Liver (tissue), 9 donors: ENCODE results near the gene MSH3. TPM values are rescaled to one million over a fixed set of nuclear protein-coding genes. Genes with fewer than 3 reads are reported as not detected.

Source experiments
- DNase-seq: peaks from one replicate; pipeline ENCODE4 v3.0.0-alpha.2; 2017; ENCODE audit warnings: low spot score
- H3K27ac ChIP-seq, 2 donors: one replicate each; pipeline ENCODE4 v1.7.0; 2013; ENCODE audit warnings: inconsistent platforms in 2 of 2, low read length in 2 of 2, control low read depth in 1 of 2, low read depth in 1 of 2, mild to moderate bottlenecking in 1 of 2
- H3K27me3 ChIP-seq, 4 donors: one replicate each; pipeline versions ENCODE4 v1.6.1 to v1.7.0; 2013; ENCODE audit warnings: low read length in 3 of 4, inconsistent platforms in 1 of 4, mild to moderate bottlenecking in 1 of 4, moderate library complexity in 1 of 4; ENCODE audit not compliant: control insufficient read depth in 4 of 4, insufficient read depth in 4 of 4
- H3K36me3 ChIP-seq, 4 donors: one replicate each; pipeline versions ENCODE4 v1.6.1 to v1.7.0; 2013; ENCODE audit warnings: low read length in 3 of 4, mild to moderate bottlenecking in 3 of 4, low read depth in 1 of 4, moderate library complexity in 1 of 4; ENCODE audit not compliant: control insufficient read depth in 4 of 4, insufficient read depth in 3 of 4
- H3K4me1 ChIP-seq, 4 donors: one replicate each; pipeline versions ENCODE4 v1.6.1 to v1.7.0; 2013; ENCODE audit warnings: low read length in 3 of 4, mild to moderate bottlenecking in 3 of 4, moderate library complexity in 1 of 4; ENCODE audit not compliant: control insufficient read depth in 4 of 4, insufficient read depth in 4 of 4
- H3K4me3 ChIP-seq, 3 donors: one replicate each; pipeline versions ENCODE4 v1.6.1 to v1.7.0; 2013; ENCODE audit warnings: low read length in 3 of 3, control low read depth in 1 of 3, low read depth in 1 of 3, mild to moderate bottlenecking in 1 of 3
- H3K9ac ChIP-seq, 2 donors: one replicate each; pipeline ENCODE4 v1.7.0; 2013; ENCODE audit warnings: low read length in 2 of 2, mild to moderate bottlenecking in 2 of 2, moderate library complexity in 2 of 2, control low read depth in 1 of 2, low read depth in 1 of 2
- H3K9me3 ChIP-seq, 4 donors: one replicate each; pipeline versions ENCODE4 v1.6.1 to v1.7.0; 2013; ENCODE audit warnings: low read length in 3 of 4; ENCODE audit not compliant: control insufficient read depth in 4 of 4
- ATF3 ChIP-seq: IDR thresholded peaks from 2 replicates; pipeline ENCODE4 v1.6.1; 2016; ENCODE audit warnings: antibody characterized with exemption
- CTCF ChIP-seq: fragments of 150-350 bp; IDR thresholded peaks from 2 replicates; pipeline ENCODE4 v1.5.1; 2017; ENCODE audit warnings: improper control_type of control experiment, low read depth, low read length; ENCODE audit not compliant: missing input control
- EGR1 ChIP-seq, 2 donors: IDR thresholded peaks; 2 replicates each; pipeline ENCODE4 v1.6.1; 2016 to 2018; ENCODE audit warnings: antibody characterized with exemption in 2 of 2, low read depth in 2 of 2
- FOXA1 ChIP-seq: IDR thresholded peaks from 2 replicates; pipeline ENCODE4 v1.6.1; 2016; ENCODE audit warnings: antibody characterized with exemption
- FOXA2 ChIP-seq: IDR thresholded peaks from 2 replicates; pipeline ENCODE4 v1.6.1; 2016; ENCODE audit warnings: antibody characterized with exemption
- GABPA ChIP-seq, 2 donors: IDR thresholded peaks in 1 of 2; conservative IDR thresholded peaks in 1 of 2; 2 replicates each; pipeline ENCODE4 v1.6.1; 2016; ENCODE audit warnings: antibody characterized with exemption in 2 of 2, mild to moderate bottlenecking in 1 of 2, moderate library complexity in 1 of 2
- HNF4A ChIP-seq, 2 donors: conservative IDR thresholded peaks; 2 replicates each; pipeline ENCODE4 v1.6.1; 2016; ENCODE audit warnings: antibody characterized with exemption in 2 of 2, mild to moderate bottlenecking in 2 of 2
- HNF4G ChIP-seq: IDR thresholded peaks from 2 replicates; pipeline ENCODE4 v1.6.1; 2016; ENCODE audit warnings: antibody characterized with exemption
- JUND ChIP-seq, 2 donors: IDR thresholded peaks; 2 replicates each; pipeline ENCODE4 v1.6.1; 2016; ENCODE audit warnings: antibody characterized with exemption in 2 of 2
- MAX ChIP-seq: IDR thresholded peaks from 2 replicates; pipeline ENCODE4 v1.6.1; 2016; ENCODE audit warnings: antibody characterized with exemption
- NR2F2 ChIP-seq: IDR thresholded peaks from 2 replicates; pipeline ENCODE4 v1.6.1; 2016; ENCODE audit warnings: antibody characterized with exemption
- RAD21 ChIP-seq, 2 donors: IDR thresholded peaks; 2 replicates each; pipeline ENCODE4 v1.6.1; 2016; ENCODE audit warnings: antibody characterized with exemption in 2 of 2, mild to moderate bottlenecking in 2 of 2
- RXRA ChIP-seq, 2 donors: IDR thresholded peaks; 2 replicates each; pipeline ENCODE4 v1.6.1; 2017 to 2018; ENCODE audit warnings: antibody characterized with exemption in 2 of 2, mild to moderate bottlenecking in 1 of 2
- SP1 ChIP-seq: IDR thresholded peaks from 2 replicates; pipeline ENCODE4 v1.6.1; 2018; ENCODE audit warnings: antibody characterized with exemption, mild to moderate bottlenecking
- TAF1 ChIP-seq: conservative IDR thresholded peaks from 2 replicates; pipeline ENCODE4 v1.6.1; 2016; ENCODE audit warnings: antibody characterized with exemption, mild to moderate bottlenecking
- YY1 ChIP-seq: IDR thresholded peaks from 2 replicates; pipeline ENCODE4 v1.6.1; 2016; ENCODE audit warnings: antibody characterized with exemption, mild to moderate bottlenecking
- ZBTB33 ChIP-seq: IDR thresholded peaks from 2 replicates; pipeline ENCODE4 v1.6.1; 2016; ENCODE audit warnings: antibody characterized with exemption
- WGBS: extraction: QIAGEN DNeasy Blood & Tissue Kit; methylation state at CpG from one replicate; pipeline ENCODE4 v1.1.7; 2013; 5-methylcytosine and 5-hydroxymethylcytosine counted together
- polyA plus RNA-seq, 2 donors: library from polyadenylated mRNA; stranded (reverse) in 1 of 2; unstranded in 1 of 2; fragments of 200-250 nt in 1 of 2; fragments of >200 nt in 1 of 2; fragmentation: Nextera tagmentation in 1 of 2; extraction: Ambion mirVana in 1 of 2; gene quantifications; one replicate each; pipeline versions ENCODE4 v1.2.1 to v1.2.3, GENCODE V29; 2013 to 2015
- total RNA-seq, 2 donors: library from RNA; depleted of rRNA; stranded (reverse); fragments of >200 nt; gene quantifications; one replicate each; pipeline ENCODE4 v1.2.3, GENCODE V29; 2014
- donor health status: healthy.
- donor health status: healthy.
- donor health status: healthy.
- donor health status: healthy.
- donor health status: healthy.

Gene MSH3
- total and polyA plus RNA-seq, 4 donors: 3.0 to 19.1 (median 7.9) TPM

GRCh38 chr5:80676706-80677105 lies 22.3 kb downstream of the MSH3 start:
- Histone ChIP-seq H3K9me3 (no peaks in the 10 kb centered on the region), H3K27me3 (no peaks in the 10 kb centered on the region), H3K36me3 (peaks cover 3 to 28% (median 19%) of the 10 kb centered on the region in 4 donors), H3K9ac (no peak overlapping the region), H3K4me3 (no peak overlapping the region), H3K4me1 (no peaks in the 10 kb centered on the region), H3K27ac (no peak overlapping the region)
- WGBS: 84% methylated on average over 6 of the region's 6 CpGs
- no peak for TF ChIP-seq CTCF
- no peak for TF ChIP-seq HNF4A (conservative IDR thresholded peaks at IDR 0.05)
- TF ChIP-seq ATF3: no peak
- no peak for TF ChIP-seq MAX
- no peak for TF ChIP-seq RXRA (IDR thresholded peaks at IDR 0.05)
- DNase-seq: no peak

GRCh38 chr5:80686757-80687156 lies 32.3 kb downstream of the MSH3 start:
- DNase-seq: no peak
- H3K27me3 ChIP-seq: no peaks in the 10 kb centered on the region
- H3K9me3 ChIP-seq: no peaks in the 10 kb centered on the region
- H3K4me1 ChIP-seq: no peaks in the 10 kb centered on the region
- peaks cover 0 to 3% (median 1%) of the 10 kb centered on the region in 4 donors for H3K36me3 ChIP-seq
- H3K9ac ChIP-seq: no peak overlapping the region
- H3K4me3 ChIP-seq: no peak overlapping the region
- no peak overlapping the region for H3K27ac ChIP-seq
- TF ChIP-seq HNF4G (no peak), CTCF (peak; percentile 39), SP1 (no peak), HNF4A (conservative IDR thresholded peaks at IDR 0.05) (no peak), RXRA (IDR thresholded peaks at IDR 0.05) (no peak), EGR1 (IDR thresholded peaks at IDR 0.05; ENCODE audit: low read depth in 2 of 2) (no peak), TAF1 (no peak), ATF3 (no peak), NR2F2 (no peak), FOXA2 (no peak), RAD21 (IDR thresholded peaks at IDR 0.05) (peak; percentile 72 to 73)

- no peak overlapping the region for H3K4me3 ChIP-seq
- no peak overlapping the region for H3K27ac ChIP-seq
- H3K27me3 ChIP-seq: no peaks in the 10 kb centered on the region
- H3K4me1 ChIP-seq: no peaks in the 10 kb centered on the region
- 88% methylated on average over 4 of the region's 4 CpGs for WGBS
- H3K9ac ChIP-seq: no peak overlapping the region
- no peak for DNase-seq
- no peaks in the 10 kb centered on the region for H3K9me3 ChIP-seq
- peaks cover 0 to 3% (median 0%) of the 10 kb centered on the region in 4 donors for H3K36me3 ChIP-seq
- no peak for TF ChIP-seq ZBTB33
- TF ChIP-seq MAX: no peak
- TF ChIP-seq SP1: no peak
- TF ChIP-seq RXRA (IDR thresholded peaks at IDR 0.05): no peak
- no peak for TF ChIP-seq EGR1 (IDR thresholded peaks at IDR 0.05; ENCODE audit: low read depth in 2 of 2)
- TF ChIP-seq FOXA1: no peak
- no peak for TF ChIP-seq YY1
- TF ChIP-seq FOXA2: no peak
- TF ChIP-seq HNF4G: no peak
- TF ChIP-seq RAD21 (IDR thresholded peaks at IDR 0.05): no peak
- TF ChIP-seq GABPA (IDR thresholded peaks at IDR 0.05 in 1 of 2, conservative IDR thresholded peaks at IDR 0.05 in 1 of 2): no peak
- TF ChIP-seq NR2F2: no peak
- TF ChIP-seq JUND (IDR thresholded peaks at IDR 0.05): no peak
Observed at GRCh38 chr5:80688648-80689420, 34.4 kb downstream of the MSH3 start.
